HCT116 (cell line): ENCODE data around the gene PDE8A.

Experiments used
- CTCF ChIP-seq, 3 experiments: fragments of 200-600 bp in 1 of 3; sonication (generic) in 1 of 3; IDR thresholded peaks in 2 of 3; conservative IDR thresholded peaks in 1 of 3; 2 replicates each; pipeline ENCODE4 v1.5.1; 2012 to 2017; ENCODE audit warnings: low read depth in 2 of 3, low read length in 2 of 3, antibody characterized with exemption in 1 of 3, borderline replicate concordance in 1 of 3, control low read depth in 1 of 3, mild to moderate bottlenecking in 1 of 3, mixed read lengths in 1 of 3, mixed run types in 1 of 3, moderate library complexity in 1 of 3; ENCODE audit not compliant: insufficient read depth in 1 of 3
- EGR1 ChIP-seq: IDR thresholded peaks from 2 replicates; pipeline ENCODE4 v1.6.1; 2012; ENCODE audit warnings: low read depth
- POLR2A ChIP-seq: IDR thresholded peaks from 2 replicates; pipeline ENCODE4 v1.7.0; 2011; ENCODE audit warnings: borderline replicate concordance; ENCODE audit not compliant: insufficient read depth, insufficient read length; ENCODE audit errors: extremely low read depth
- POLR2AphosphoS5 ChIP-seq: IDR thresholded peaks from 2 replicates; pipeline ENCODE4 v1.6.1; 2011; ENCODE audit warnings: mild to moderate bottlenecking, low read depth, low read length, moderate library complexity
- RAD21 ChIP-seq: IDR thresholded peaks from 2 replicates; pipeline ENCODE4 v1.6.1; 2012; ENCODE audit warnings: low read depth, mild to moderate bottlenecking
- ZNF274 ChIP-seq: fragments of 200-500 bp; sonication (Bioruptor generic); IDR thresholded peaks from 2 replicates; pipeline ENCODE4 v1.6.1; 2014; ENCODE audit warnings: mild to moderate bottlenecking, low read depth, low read length, inconsistent platforms

- TF ChIP-seq POLR2AphosphoS5 (no peak), CTCF (IDR thresholded peaks at IDR 0.05 in 2 of 3, conservative IDR thresholded peaks at IDR 0.05 in 1 of 3; ENCODE audit: borderline replicate concordance in 1 of 3, insufficient read depth in 1 of 3, low read depth in 2 of 3, low read length in 2 of 3) (no peak), RAD21 (no peak), ZNF274 (no peak), POLR2A (no peak), EGR1 (no peak)
Measured at GRCh38 chr15:85034276-85034675, 52.6 kb downstream of the PDE8A start.
